Activated CD4-positive, alpha-beta T cell treated with anti-CD3 and anti-CD28 coated beads for 4 hours (primary cell): ENCODE results near the gene TMEM53.

Experiments used
- DNase-seq, 2 donors: peaks; one replicate each; pipeline ENCODE4 v3.0.0-alpha.2; 2020

Gene TMEM53

GRCh38 chr1:44624268-44624901 lies 49.9 kb downstream of the TMEM53 start:
- no peak for DNase-seq

GRCh38 chr1:44621841-44622286 lies 52.4 kb downstream of the TMEM53 start:
- DNase-seq: no peak

GRCh38 chr1:44620072-44620471 lies 54.2 kb downstream of the TMEM53 start:
- DNase-seq: no peak

- DNase-seq: no peak
These were observed 54.9 kb downstream of the TMEM53 start for GRCh38 chr1:44619261-44619900.

GRCh38 chr1:44617703-44618029 lies 56.6 kb downstream of the TMEM53 start:
- DNase-seq: no peak

- DNase-seq: no peak
These were observed 57.1 kb downstream of the TMEM53 start for GRCh38 chr1:44616991-44617702.

- DNase-seq: no peak
These were observed 57.8 kb downstream of the TMEM53 start for GRCh38 chr1:44616284-44616990.

- DNase-seq: no peak
These were observed 60.3 kb downstream of the TMEM53 start for GRCh38 chr1:44613941-44614340.

- DNase-seq: no peak
These were observed 62.4 kb downstream of the TMEM53 start for GRCh38 chr1:44611866-44612265.

- DNase-seq: no peak
These were observed 62.9 kb downstream of the TMEM53 start for GRCh38 chr1:44611419-44611818.

GRCh38 chr1:44610527-44611148 lies 63.6 kb downstream of the TMEM53 start:
- DNase-seq: no peak

- DNase-seq: no peak
These were observed 64.3 kb downstream of the TMEM53 start for GRCh38 chr1:44609768-44610526.

- peak in 1 of 2 donors; percentile 29 for DNase-seq
These were observed 64.9 kb downstream of the TMEM53 start for GRCh38 chr1:44609412-44609767.

- DNase-seq: no peak
These were observed 66.1 kb downstream of the TMEM53 start for GRCh38 chr1:44608141-44608540.

GRCh38 chr1:44606701-44607281 lies 67.5 kb downstream of the TMEM53 start:
- no peak for DNase-seq

GRCh38 chr1:44605914-44606615 lies 68.2 kb downstream of the TMEM53 start:
- DNase-seq: no peak

- DNase-seq: no peak
These were observed 69.9 kb downstream of the TMEM53 start for GRCh38 chr1:44604157-44604955.

- DNase-seq: no peak
These were observed 70.6 kb downstream of the TMEM53 start for GRCh38 chr1:44603718-44604117.
